Suprapubic skin (tissue), 3 donors: ENCODE measurements around the gene TRHDE.

ENCODE experiments used
- CTCF ChIP-seq, 2 donors: fragments of 200-600 bp in 1 of 2; fragments of 450-650 bp in 1 of 2; sonication (generic) in 1 of 2; IDR thresholded peaks; one replicate each; pipeline ENCODE4 v1.5.1; 2016 to 2019; ENCODE audit warnings: antibody characterized with exemption in 2 of 2, mild to moderate bottlenecking in 1 of 2, moderate library complexity in 1 of 2
- EP300 ChIP-seq: sonication (generic); formaldehyde crosslinking; IDR thresholded peaks from one replicate; pipeline ENCODE4 v1.6.1; 2017; ENCODE audit warnings: antibody characterized with exemption
- POLR2A ChIP-seq, 2 donors: fragments of 450-650 bp; IDR thresholded peaks; one replicate each; pipeline ENCODE4 v1.6.1; 2017; ENCODE audit warnings: antibody characterized with exemption in 2 of 2, mild to moderate bottlenecking in 2 of 2, moderate library complexity in 2 of 2

GRCh38 chr12:72543777-72544467, 271.8 kb downstream of the TRHDE start:
- TF ChIP-seq CTCF (IDR thresholded peaks at IDR 0.05) (no peak), EP300 (no peak), POLR2A (IDR thresholded peaks at IDR 0.05) (no peak)
